PC-3 (cell line): ENCODE results near the gene GRWD1. TPM values are rescaled to one million over a fixed set of nuclear protein-coding genes. Genes with fewer than 3 reads are reported as not detected.

Experiments used
- ATAC-seq: fragments of 200-7000 bp; cut with Tn5 transposase; 2 replicates; pipeline ENCODE4 v1.9.1; 2020; ENCODE audit warnings: mild to moderate bottlenecking, moderate library complexity
- BruUV-seq: library from RNA; stranded (reverse); fragments of 400-500 nt; replicated peaks from 2 replicates; lab custom pipeline; 2021; lab: Mats Ljungman, UMichigan
- CTCF ChIA-PET: fragments of 300-600 bp; sonication (Branson Sonifier 250); formaldehyde crosslinking; loops from one replicate; lab custom pipeline; 2022; ENCODE audit warnings: antibody characterized with exemption; lab: Charles Lee
- POLR2A ChIA-PET: fragments of 300-600 bp; sonication (Branson Sonifier 250); formaldehyde crosslinking; loops from one replicate; lab custom pipeline; 2022; ENCODE audit warnings: antibody characterized with exemption; ENCODE audit not compliant: unreplicated experiment; lab: Charles Lee
- DNase-seq: peaks from one replicate; pipeline ENCODE4 v3.0.0-alpha.2; 2015
- H2AFZ ChIP-seq: fragments of 300-600 bp; sonication (generic); 2 replicates; pipeline ENCODE4 v1.6.0; 2016; ENCODE audit warnings: antibody characterized with exemption, low read length
- H3F3A ChIP-seq: fragments of 300-600 bp; sonication (generic); one replicate; pipeline ENCODE4 v1.6.0; 2017; ENCODE audit warnings: antibody characterized with exemption, low read length, control low read depth, mild to moderate bottlenecking; ENCODE audit not compliant: unreplicated experiment
- H3K27ac ChIP-seq: fragments of 300-600 bp; sonication (generic); 2 replicates; pipeline ENCODE4 v1.5.1; 2016; ENCODE audit warnings: mild to moderate bottlenecking, low read length
- H3K27me3 ChIP-seq: fragments of 300-600 bp; sonication (generic); 2 replicates; pipeline ENCODE4 v1.6.1; 2016; ENCODE audit warnings: low read length, mixed read lengths
- H3K36me3 ChIP-seq: fragments of 300-600 bp; sonication (generic); 2 replicates; pipeline ENCODE4 v1.6.1; 2016; ENCODE audit warnings: low read depth, mixed run types, low read length, mixed read lengths
- H3K4me1 ChIP-seq: fragments of 300-600 bp; sonication (generic); 2 replicates; pipeline ENCODE4 v1.5.1; 2016; ENCODE audit warnings: low read length; ENCODE audit not compliant: insufficient read depth
- H3K4me2 ChIP-seq: fragments of 300-600 bp; sonication (generic); 2 replicates; pipeline ENCODE4 v1.6.0; 2016; ENCODE audit warnings: low read length
- H3K4me3 ChIP-seq: fragments of 300-600 bp; sonication (generic); 2 replicates; pipeline ENCODE4 v1.5.1; 2016; ENCODE audit warnings: mild to moderate bottlenecking, low read length, mixed read lengths
- H3K79me2 ChIP-seq: fragments of 300-600 bp; sonication (generic); 2 replicates; pipeline ENCODE4 v1.6.1; 2017; ENCODE audit warnings: low read length, mixed read lengths
- H3K9ac ChIP-seq: fragments of 300-600 bp; sonication (generic); 2 replicates; pipeline ENCODE4 v1.6.0; 2016; ENCODE audit warnings: mild to moderate bottlenecking, low read length
- H3K9me2 ChIP-seq: fragments of 300-600 bp; sonication (generic); replicated peaks from 2 replicates; pipeline ENCODE4 v1.6.1; 2016; ENCODE audit warnings: mixed run types, low read length, mixed read lengths
- H3K9me3 ChIP-seq: fragments of 300-600 bp; sonication (generic); 2 replicates; pipeline ENCODE4 v1.6.1; 2016; ENCODE audit warnings: low read length, mixed read lengths
- H4K20me1 ChIP-seq: fragments of 300-600 bp; sonication (generic); 2 replicates; pipeline ENCODE4 v1.6.1; 2016; ENCODE audit warnings: low read length, mixed read lengths
- CTCF ChIP-seq: fragments of 300-600 bp; sonication (generic); conservative IDR thresholded peaks from 2 replicates; pipeline ENCODE4 v1.5.1; 2017; ENCODE audit warnings: antibody characterized with exemption, low read depth, mild to moderate bottlenecking, low read length
- EZH2 ChIP-seq: fragments of 300-600 bp; sonication (generic); IDR thresholded peaks from one replicate; pipeline ENCODE4 v1.6.1; 2017; ENCODE audit warnings: antibody characterized with exemption, mild to moderate bottlenecking, low read length; ENCODE audit not compliant: unreplicated experiment
- EZH2phosphoT487 ChIP-seq: fragments of 300-600 bp; sonication (generic); IDR thresholded peaks from 2 replicates; pipeline ENCODE4 v1.6.1; 2018; ENCODE audit warnings: mild to moderate bottlenecking, antibody characterized with exemption, low read length, borderline replicate concordance
- intact Hi-C: fragments of 100-400 bp; cut with micrococcal nuclease; formaldehyde crosslinking; loops from 2 replicates; pipeline ENCODE4 v1.9.0; 2023
- total RNA-seq: library from RNA; depleted of rRNA; stranded (reverse); fragments of >200 nt; gene quantifications from 2 replicates; pipeline ENCODE4 v1.2.3, GENCODE V29; 2014

Gene GRWD1
- total RNA-seq, 1 experiment from 2014 or later: 33.2 TPM

GRCh38 chr19:48424694-48425219 is 21.0 kb upstream of the GRWD1 start:
- Histone ChIP-seq H3K9ac (no peak overlapping the region; the same call in 1 of the 2 replicates), H3K27ac (peak overlapping the region; percentile 55), H3K79me2 (no peaks in the 10 kb centered on the region), H3K27me3 (no peaks in the 10 kb centered on the region), H3K9me3 (no peaks in the 10 kb centered on the region), H4K20me1 (no peaks in the 10 kb centered on the region), H3K36me3 (no peaks in the 10 kb centered on the region), H3K9me2 (no peaks in the 10 kb centered on the region), H3K4me1 (peaks cover 6% of the 10 kb centered on the region), H3F3A (no peaks in the 10 kb centered on the region), H3K4me2 (peak overlapping the region; percentile 69), H3K4me3 (no peak overlapping the region; the same call in 1 of the 2 replicates), H2AFZ (peak overlapping the region; percentile 86)
- BruUV-seq: no TSS peak
- ChIA-PET POLR2A (no interaction called here), CTCF (no interaction called here)
- peak; percentile 37 for DNase-seq
- intact Hi-C loops: no loop called here
- ATAC-seq: peak; percentile 74
- TF ChIP-seq EZH2phosphoT487: no peak
- TF ChIP-seq CTCF: no peak
- no peak for TF ChIP-seq EZH2

GRCh38 chr19:48428670-48429069 is 17.1 kb upstream of the GRWD1 start:
- BruUV-seq: no TSS peak
- ChIA-PET POLR2A (no interaction called here), CTCF (no interaction called here)
- H3K9ac ChIP-seq: no peak overlapping the region
- H3K27me3 ChIP-seq: no peaks in the 10 kb centered on the region
- no peak overlapping the region for H3K4me2 ChIP-seq
- H2AFZ ChIP-seq: no peak overlapping the region
- H3F3A ChIP-seq: no peaks in the 10 kb centered on the region
- no peaks in the 10 kb centered on the region for H3K36me3 ChIP-seq
- intact Hi-C loops: no loop called here
- H4K20me1 ChIP-seq: no peaks in the 10 kb centered on the region
- no peak overlapping the region for H3K27ac ChIP-seq
- peaks cover 6% of the 10 kb centered on the region for H3K4me1 ChIP-seq
- TF ChIP-seq EZH2: no peak
- no peak for TF ChIP-seq EZH2phosphoT487
- no peak for TF ChIP-seq CTCF
- no peaks in the 10 kb centered on the region for H3K79me2 ChIP-seq
- DNase-seq: no peak
- ATAC-seq: no peak
- H3K9me3 ChIP-seq: no peaks in the 10 kb centered on the region
- no peak overlapping the region for H3K4me3 ChIP-seq
- H3K9me2 ChIP-seq: no peaks in the 10 kb centered on the region

GRCh38 chr19:48433337-48433736 is 12.4 kb upstream of the GRWD1 start:
- intact Hi-C loops: no loop called here
- Histone ChIP-seq H3K36me3 (no peaks in the 10 kb centered on the region), H3F3A (no peaks in the 10 kb centered on the region), H3K9me2 (no peaks in the 10 kb centered on the region), H2AFZ (no peak overlapping the region), H4K20me1 (no peaks in the 10 kb centered on the region), H3K4me3 (no peak overlapping the region), H3K4me1 (no peaks in the 10 kb centered on the region), H3K79me2 (no peaks in the 10 kb centered on the region), H3K9ac (no peak overlapping the region), H3K27me3 (no peaks in the 10 kb centered on the region), H3K4me2 (no peak overlapping the region), H3K27ac (no peak overlapping the region), H3K9me3 (no peaks in the 10 kb centered on the region)
- no peak for DNase-seq
- POLR2A ChIA-PET: no interaction called here
- CTCF ChIA-PET: no interaction called here
- no TSS peak for BruUV-seq
- TF ChIP-seq EZH2phosphoT487 (no peak), EZH2 (no peak), CTCF (no peak)
- ATAC-seq: no peak
